Kidney (tissue), 14 donors: ENCODE data around the gene FADS2. TPM values are rescaled to one million over a fixed set of nuclear protein-coding genes. Genes with fewer than 3 reads are reported as not detected.
A peak's percentile ranks its signal among the peaks of the same experiment; 100 is the strongest.

Experiments
- DNase-seq, 5 donors: peaks; one replicate each; pipeline ENCODE4 v3.0.0-alpha.2; 2013 to 2020
- FAIRE-seq: peaks from 2 replicates; lab custom pipeline; 2012; peaks lifted over from hg19 to GRCh38; lab: Jason Lieb, UNC
- H3K27ac ChIP-seq, 2 donors: one replicate each; pipeline ENCODE4 v1.7.0; 2013; ENCODE audit warnings: low read depth in 2 of 2, low read length in 2 of 2, inconsistent platforms in 1 of 2
- H3K27me3 ChIP-seq: one replicate; pipeline ENCODE4 v1.7.1; 2013; ENCODE audit warnings: low read length, inconsistent platforms; ENCODE audit not compliant: control insufficient read depth, insufficient read depth
- H3K36me3 ChIP-seq, 3 donors: one replicate each; pipeline versions ENCODE4 v1.7.0 to v1.7.1; 2013; ENCODE audit warnings: low read length in 3 of 3, control low read depth in 1 of 3, inconsistent platforms in 1 of 3; ENCODE audit not compliant: insufficient read depth in 3 of 3, control insufficient read depth in 2 of 3
- H3K4me1 ChIP-seq, 3 donors: one replicate each; pipeline versions ENCODE4 v1.7.0 to v1.7.1; 2013; ENCODE audit warnings: low read length in 3 of 3, inconsistent platforms in 1 of 3, low read depth in 1 of 3; ENCODE audit not compliant: control insufficient read depth in 2 of 3, insufficient read depth in 2 of 3
- H3K4me3 ChIP-seq, 3 donors: one replicate each; pipeline versions ENCODE4 v1.7.0 to v1.8.1; 2013; ENCODE audit warnings: low read length in 3 of 3, control low read depth in 1 of 3, inconsistent platforms in 1 of 3
- H3K9ac ChIP-seq, 3 donors: one replicate each; pipeline versions ENCODE4 v1.7.0 to v1.7.1; 2013; ENCODE audit warnings: low read length in 3 of 3, control low read depth in 1 of 3, inconsistent platforms in 1 of 3
- H3K9me3 ChIP-seq, 3 donors: one replicate each; pipeline versions ENCODE4 v1.7.0 to v1.7.1; 2013; ENCODE audit warnings: low read length in 3 of 3, control low read depth in 1 of 3, inconsistent platforms in 1 of 3; ENCODE audit not compliant: control insufficient read depth in 2 of 3, insufficient read depth in 1 of 3
- CTCF ChIP-seq: IDR thresholded peaks from 3 replicates; pipeline ENCODE4 v1.5.1; 2012; ENCODE audit warnings: mild to moderate bottlenecking, moderate library complexity, borderline replicate concordance; ENCODE audit not compliant: insufficient read depth; ENCODE audit errors: extremely low read depth
- intact Hi-C: fragments of 100-400 bp; cut with DNase I; formaldehyde crosslinking; loops from one replicate; pipeline ENCODE4 v1.11.1; 2022
- polyA plus RNA-seq: library from polyadenylated mRNA; stranded (reverse); fragments of 350-450 nt; fragmentation: Illumina TruSeq; extraction: RNeasy Lipid Tissue Mini Kit (QIAGEN cat#74804); gene quantifications from one replicate; pipeline ENCODE4 v1.2.3, GENCODE V29; 2014; ENCODE audit warnings: low read depth, low replicate concordance; ENCODE audit not compliant: insufficient read depth
- total RNA-seq: library from RNA; stranded (reverse); fragmentation: NEBNext Ultra II Directional; extraction: Animal tissue kit (Norgen Biotek cat#: 25700); gene quantifications from one replicate; pipeline ENCODE4 v1.2.1, GENCODE V29; 2021
- donor health status: control.
- donor health status: control.
- donor health status: control.
- donor health status: control.
- donor health status: control.
- donor health status: DM: yes; HTN: yes; CAD: no.
- donor health status: Normal renal cell carcinoma (clear cell type).

FADS2 gene
- total and polyA plus RNA-seq, 2 donors from 2014 or later: 9.8 to 49.2 TPM

DNA sequence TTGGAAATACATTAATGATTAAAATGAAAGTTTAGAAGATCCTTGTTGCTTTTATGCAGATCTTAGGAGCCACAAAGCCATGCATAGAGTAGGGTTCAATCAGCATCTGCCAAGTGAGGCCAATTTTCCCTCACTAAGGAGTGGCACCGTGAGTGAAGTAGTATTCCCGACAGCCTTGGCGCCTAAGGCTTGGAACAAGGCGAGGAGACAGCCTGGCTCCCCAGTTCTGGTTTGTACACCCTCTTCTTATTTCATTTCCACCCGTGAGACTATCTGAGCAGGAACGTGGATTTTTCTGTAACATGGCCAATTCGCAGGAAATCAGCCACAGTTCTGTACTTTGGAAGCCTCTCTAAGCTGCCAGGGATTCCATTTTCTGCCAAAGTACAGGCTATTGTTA, 22.6 kb downstream of the FADS2 start:
- no peak for DNase-seq
- no peaks in the 10 kb centered on the region for H3K9me3 ChIP-seq
- no peak for TF ChIP-seq CTCF
- H3K4me3 ChIP-seq: no peak overlapping the region
- no peak overlapping the region for H3K9ac ChIP-seq
- H3K36me3 ChIP-seq: peaks cover 0 to 5% (median 2%) of the 10 kb centered on the region in 3 donors
- no peaks in the 10 kb centered on the region for H3K27me3 ChIP-seq
- no peaks in the 10 kb centered on the region for H3K4me1 ChIP-seq
- peak overlapping the region in 1 of 2 donors; percentile 65 for H3K27ac ChIP-seq
- FAIRE-seq: no peak
- intact Hi-C loops: no loop called here

DNA sequence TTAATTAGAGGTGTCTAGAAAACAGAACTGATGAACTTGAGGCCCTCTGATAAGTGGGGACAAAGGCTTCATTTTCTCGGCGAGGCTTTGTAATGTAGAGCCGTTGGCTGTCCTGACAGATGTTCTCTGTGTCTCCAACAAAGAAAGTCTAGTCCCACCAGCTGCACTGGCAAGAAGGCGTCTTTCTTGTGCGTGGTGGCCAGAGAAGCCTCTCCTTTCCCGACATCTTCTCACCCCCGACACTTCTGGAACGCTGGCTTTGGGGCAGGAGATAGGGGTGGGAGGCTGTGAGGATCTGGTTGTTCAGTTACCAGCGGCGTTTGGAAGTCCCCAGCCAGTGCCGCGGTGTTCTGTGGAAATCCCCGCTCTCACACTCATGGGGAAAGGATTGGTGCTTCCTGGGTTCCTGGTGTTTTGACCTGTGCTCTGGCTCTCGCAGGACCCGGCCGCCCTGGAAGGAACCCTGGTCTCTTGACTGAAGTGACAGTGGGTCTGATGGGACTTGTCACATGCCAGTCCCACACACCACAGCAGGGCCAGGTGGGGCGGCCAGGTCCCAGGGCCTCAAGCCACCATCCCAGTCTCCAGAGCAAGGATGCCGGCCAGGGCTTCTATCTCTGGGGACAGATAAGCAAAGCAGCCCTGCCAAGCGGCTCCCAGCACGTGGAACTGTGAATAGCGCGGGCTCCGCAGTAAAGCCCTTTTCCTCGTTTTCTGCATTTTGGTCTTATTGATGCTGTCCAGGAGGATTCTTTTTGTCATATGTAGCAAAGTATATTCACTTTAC, 23.2 kb downstream of the FADS2 start:
- no peaks in the 10 kb centered on the region for H3K27me3 ChIP-seq
- DNase-seq (no peak), FAIRE-seq (no peak)
- no peaks in the 10 kb centered on the region for H3K9me3 ChIP-seq
- H3K4me3 ChIP-seq: no peak overlapping the region
- H3K9ac ChIP-seq: no peak overlapping the region
- intact Hi-C loops: no loop called here
- peaks cover 0 to 5% (median 2%) of the 10 kb centered on the region in 3 donors for H3K36me3 ChIP-seq
- peak overlapping the region in 1 of 2 donors; percentile 32 for H3K27ac ChIP-seq
- TF ChIP-seq CTCF: no peak
- no peaks in the 10 kb centered on the region for H3K4me1 ChIP-seq

GRCh38 chr11:61851900-61852295, 23.8 kb downstream of the FADS2 start:
- DNase-seq (no peak), FAIRE-seq (no peak)
- Histone ChIP-seq H3K36me3 (peaks cover under 1 to 5% (median 2%) of the 10 kb centered on the region in 3 donors), H3K27ac (no peak overlapping the region), H3K9me3 (no peaks in the 10 kb centered on the region), H3K9ac (no peak overlapping the region), H3K4me1 (no peaks in the 10 kb centered on the region), H3K4me3 (no peak overlapping the region), H3K27me3 (no peaks in the 10 kb centered on the region)
- no peak for TF ChIP-seq CTCF
- intact Hi-C loops: no loop called here
